TTC549 (cell line): ENCODE data around the gene NR1D2.

Experiments used
- FAIRE-seq: peaks from 2 replicates; lab custom pipeline; 2012; peaks lifted over from hg19 to GRCh38; lab: Jason Lieb, UNC

NR1D2 gene

DNA sequence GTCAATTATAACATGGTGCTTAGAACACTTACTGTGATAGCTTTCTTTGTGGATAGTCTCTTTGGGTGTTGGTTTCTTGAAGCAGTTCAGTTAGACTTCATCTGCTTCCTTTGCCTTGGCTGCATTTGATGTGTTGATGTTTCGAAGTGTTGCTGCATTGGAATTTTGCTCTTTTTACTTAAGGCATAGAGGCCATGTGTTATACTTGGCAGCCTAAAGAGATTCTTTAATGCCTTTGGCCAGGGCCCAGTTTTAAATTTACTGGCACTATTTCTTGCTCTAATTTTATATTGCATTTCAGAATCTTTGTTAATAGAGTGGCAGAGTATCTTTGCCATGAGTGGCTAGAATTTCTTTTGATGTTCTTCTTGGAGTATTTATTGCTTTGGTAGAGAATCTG is 21.2 kb downstream of the NR1D2 start:
- FAIRE-seq: no peak

- no peak for FAIRE-seq
These were observed 23.5 kb downstream of the NR1D2 start for GRCh38 chr3:23968463-23969184.

DNA sequence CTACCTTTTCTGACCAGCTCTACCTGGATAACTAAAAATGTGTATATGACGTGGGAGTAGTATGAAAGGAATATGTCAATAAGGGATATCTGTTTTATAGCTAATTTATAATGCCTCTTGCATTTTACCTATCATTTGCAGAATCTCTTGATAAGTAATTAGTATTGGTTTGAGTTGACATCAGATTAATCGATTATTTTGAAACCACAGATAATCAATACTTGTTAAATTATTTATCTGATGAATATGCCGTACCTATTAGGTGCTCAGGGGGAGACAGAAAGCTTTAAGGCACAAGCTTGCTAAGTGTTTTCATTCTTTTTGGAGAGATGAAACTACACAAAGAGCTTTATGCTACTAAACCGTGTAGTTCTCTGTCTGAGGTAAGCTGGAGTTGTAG is 24.3 kb downstream of the NR1D2 start:
- FAIRE-seq: no peak

- FAIRE-seq: no peak
These were observed 26.6 kb downstream of the NR1D2 start for GRCh38 chr3:23971684-23972083.

GRCh38 chr3:23976555-23976954 is 31.5 kb downstream of the NR1D2 start:
- no peak for FAIRE-seq

- no peak for FAIRE-seq
These were observed 34.5 kb downstream of the NR1D2 start for GRCh38 chr3:23979569-23979968.

DNA sequence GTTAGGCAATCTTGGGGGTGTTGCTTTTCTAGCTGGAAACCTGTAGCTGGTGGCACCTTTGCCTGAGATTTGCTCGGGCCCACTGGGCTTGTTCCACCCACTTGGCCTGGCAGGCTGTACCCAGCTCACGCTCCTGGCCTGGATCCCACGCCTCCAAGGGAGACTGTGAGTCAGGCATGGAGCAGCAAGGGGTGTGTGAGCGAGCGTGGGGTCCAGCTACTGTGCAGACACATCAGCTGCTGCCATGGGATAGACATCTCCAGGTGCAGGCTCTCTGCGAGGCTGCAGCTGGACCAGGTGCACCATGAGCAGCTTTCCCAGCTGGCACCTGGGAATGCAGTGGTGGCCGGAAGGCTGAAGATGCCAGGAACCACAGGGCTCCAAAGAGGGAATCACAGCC is 36.0 kb downstream of the NR1D2 start:
- no peak for FAIRE-seq

DNA sequence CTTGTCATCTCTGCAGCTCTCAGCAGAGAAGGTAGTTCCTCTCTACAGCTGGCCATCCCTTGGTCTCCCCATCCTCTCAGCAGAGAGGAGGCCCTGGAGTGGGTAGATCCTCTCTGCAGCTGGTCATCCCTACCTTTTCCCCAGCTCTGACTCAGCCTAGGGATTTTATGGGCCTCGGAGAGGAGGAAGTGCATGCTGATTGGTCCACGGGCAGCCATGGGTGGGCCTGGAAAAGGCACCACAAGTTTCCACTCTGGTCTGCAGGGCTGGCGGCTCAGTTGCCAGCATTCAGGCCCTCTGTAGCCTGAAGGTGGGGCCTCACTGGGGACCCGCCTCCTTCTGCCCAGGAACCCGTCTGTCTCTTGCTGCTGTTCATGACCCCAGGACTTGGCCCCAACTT is 36.9 kb downstream of the NR1D2 start:
- FAIRE-seq: no peak

DNA sequence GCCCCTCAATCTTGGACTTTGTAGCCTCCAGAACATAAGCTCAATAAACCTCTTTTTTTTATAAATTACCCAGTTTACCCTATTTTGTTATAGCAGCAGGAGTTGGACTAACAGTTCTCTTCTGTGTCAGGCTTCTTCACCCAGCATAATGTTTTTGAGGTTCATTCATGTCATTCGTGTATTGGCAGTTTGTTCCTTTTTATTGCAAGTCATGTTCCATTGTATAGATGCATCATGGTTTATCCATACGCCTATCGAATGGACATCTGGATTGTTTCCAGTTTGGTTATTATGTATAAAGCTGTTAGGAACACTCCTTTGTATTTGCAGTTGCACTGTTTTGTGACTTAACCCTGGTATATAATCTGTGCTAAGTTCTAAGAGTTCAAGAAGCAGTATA is 39.8 kb downstream of the NR1D2 start:
- FAIRE-seq: no peak

DNA sequence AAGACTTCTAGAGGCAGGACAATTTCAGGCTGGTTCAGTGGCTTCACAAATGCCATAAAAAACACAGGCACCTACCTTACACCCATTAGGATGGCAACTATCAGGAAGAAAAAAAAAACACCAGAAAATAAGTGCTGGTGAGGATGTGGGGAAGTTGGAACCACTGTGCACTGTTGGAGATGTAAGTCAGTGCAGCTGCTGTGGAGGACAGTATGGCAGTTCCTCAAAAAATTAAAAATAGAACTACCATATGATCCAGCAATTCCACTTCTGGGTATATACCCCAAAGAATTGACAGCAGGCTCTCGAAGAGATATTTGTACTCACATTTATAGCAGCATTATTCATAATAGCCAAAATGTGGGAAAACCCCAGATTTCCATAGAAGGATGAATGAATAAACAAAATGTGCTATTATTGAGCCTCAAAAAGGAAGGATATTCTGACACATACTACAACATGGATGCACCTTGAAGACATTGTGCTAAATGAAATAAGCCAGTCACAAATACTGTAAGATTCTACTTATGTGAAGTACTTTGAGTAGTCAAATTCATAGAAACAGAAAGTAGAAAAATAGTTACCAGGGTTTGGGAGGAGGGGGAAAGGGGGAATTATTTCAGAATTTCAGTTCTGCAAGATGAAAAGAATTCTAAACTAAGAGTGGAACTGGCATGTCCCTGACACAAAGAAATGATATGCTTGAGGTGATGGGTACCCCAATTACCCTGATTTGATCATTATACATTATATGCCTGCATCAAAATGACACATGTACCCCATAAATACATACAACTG is 40.9 kb downstream of the NR1D2 start:
- no peak for FAIRE-seq

GRCh38 chr3:23987356-23987755 is 42.3 kb downstream of the NR1D2 start:
- FAIRE-seq: no peak

- no peak for FAIRE-seq
These were observed 46.2 kb downstream of the NR1D2 start for GRCh38 chr3:23991306-23991682.

DNA sequence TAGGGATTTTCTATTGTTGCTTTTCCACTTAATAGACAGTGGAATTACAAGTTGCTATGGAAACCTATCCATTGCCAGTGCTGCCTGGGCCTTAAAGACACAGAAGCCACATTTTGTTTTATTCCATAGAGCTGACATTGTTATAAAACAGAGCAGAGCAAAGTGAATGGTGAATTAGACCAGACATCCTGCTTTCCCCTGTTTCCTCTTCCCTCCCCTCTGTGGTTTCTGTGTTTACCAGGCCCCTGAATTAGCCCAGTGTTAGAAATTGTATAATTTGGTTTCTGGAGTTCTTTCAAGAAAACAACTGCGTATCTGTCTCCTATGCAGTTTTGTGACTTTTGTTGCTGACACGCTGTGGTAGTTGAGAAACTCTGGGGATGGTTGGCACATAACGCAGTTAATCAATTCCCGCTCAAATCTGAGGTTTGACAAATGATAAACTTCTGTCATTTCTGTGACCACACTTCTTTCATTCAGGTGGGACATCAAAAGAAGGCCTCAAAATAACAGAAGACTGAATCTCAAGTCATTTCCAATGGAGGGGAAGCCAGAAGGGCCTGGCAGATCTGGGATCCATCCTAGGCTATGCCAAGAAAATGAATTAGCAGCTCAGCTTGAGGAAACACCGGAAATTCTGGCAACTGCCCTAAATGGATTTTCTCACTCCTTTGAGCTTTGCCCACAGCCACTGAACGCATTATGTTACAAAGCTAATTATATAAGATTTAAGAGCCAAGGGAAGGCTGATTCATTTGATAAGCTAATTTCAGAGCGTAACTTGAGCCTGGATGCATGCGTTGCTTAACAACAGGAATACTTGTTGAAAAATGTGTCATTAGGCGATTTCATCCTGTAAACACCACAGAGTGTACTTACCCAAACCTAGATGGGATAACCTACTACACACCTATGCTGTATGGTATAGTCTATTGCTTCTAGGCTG is 46.9 kb downstream of the NR1D2 start:
- no peak for FAIRE-seq

DNA sequence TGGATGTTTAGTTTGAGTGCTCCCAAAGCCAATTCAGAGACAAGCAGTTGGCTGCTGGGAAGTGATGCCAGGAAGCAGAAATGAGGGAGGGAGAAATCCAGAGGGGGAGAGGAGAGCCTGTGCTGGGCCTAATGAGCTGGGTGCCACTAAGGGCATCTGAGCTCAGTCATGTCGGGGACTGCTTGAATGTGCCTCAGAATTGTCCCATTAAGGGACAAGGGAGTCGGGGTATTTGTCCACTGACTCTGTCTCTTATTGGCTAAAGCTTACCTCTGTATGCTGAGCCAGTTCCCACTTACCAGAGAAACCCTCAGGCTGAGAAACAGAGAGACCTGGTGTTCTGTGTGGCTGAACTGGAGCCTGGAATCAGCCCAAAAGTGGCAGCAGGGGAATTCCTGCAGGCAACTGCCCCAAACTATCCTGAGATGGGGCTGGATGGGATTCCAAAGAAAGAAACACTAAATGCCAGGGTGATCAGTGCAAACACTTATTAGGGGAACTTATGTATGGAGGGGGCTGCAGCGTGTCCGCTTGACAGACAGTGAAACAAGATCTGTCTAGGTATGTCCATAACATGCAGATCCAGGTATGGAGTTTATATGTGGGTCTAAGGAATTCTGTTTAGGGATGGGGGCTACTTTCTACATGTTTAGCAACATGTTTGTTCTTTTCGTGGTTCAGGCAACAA is 48.6 kb downstream of the NR1D2 start:
- FAIRE-seq: no peak

DNA sequence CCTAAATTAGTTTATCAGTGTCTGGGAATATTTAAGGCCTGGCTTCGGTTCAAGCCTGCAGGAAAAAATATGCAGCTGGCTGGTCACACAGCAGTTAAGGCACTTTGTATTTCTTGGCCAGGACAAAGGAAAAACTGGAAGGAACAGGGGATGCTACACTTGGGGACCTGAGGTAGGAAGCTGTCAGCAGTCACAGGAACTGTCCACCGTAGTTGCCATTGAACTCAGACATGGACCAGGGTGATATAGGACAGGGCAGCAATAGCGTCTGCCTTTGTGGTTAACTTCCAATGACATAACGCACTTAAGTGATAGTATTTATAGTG is 49.1 kb downstream of the NR1D2 start:
- FAIRE-seq: no peak

DNA sequence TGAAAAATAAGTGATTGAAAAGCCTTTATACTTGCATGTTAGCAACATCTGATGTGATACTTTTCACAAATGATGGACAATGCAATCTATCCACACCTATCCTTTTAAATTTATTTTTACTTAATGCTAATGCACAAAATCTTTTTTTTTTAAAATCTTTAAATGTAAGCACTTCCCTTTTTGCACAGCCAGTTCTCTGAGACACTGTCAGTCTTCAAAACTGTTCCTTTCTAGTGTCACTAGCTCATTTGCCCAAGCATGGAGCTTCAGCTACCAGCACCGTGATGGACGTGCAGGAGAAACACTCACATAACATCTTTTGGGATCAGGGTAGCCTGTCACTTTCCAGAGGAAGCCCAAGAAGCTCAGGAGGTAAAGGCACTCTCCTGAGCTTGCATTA is 50.1 kb downstream of the NR1D2 start:
- no peak for FAIRE-seq

- FAIRE-seq: no peak
These were observed 51.0 kb downstream of the NR1D2 start for GRCh38 chr3:23996095-23996524.

DNA sequence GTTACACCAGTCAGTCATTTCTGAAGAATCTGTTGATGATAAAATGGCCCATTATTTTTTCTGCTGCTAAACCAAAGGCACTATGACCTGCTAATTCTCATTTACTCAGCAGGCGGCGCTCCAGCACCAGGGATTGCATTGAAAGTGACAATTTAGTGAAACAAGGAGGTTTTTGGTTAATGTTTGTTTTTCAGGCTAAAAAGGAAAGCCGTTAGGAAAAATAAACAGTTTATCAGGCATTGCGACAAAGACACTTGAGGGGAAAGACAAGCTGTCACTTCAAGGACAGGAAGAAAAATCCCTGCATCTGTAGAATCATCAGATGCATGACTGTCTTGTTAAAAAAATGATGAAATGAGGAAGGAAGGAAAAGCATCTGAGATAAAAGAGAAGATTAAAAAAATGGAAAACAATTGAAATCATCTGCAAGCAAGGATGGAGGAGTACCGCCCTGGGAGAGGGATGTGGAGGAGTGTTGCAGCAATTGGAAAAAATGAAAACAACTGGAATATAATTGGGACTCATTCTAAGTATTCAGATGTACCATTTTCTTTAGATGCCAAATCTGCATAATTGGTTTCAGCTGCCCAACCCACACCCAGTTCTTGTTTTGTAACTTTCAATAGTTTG is 54.0 kb downstream of the NR1D2 start:
- no peak for FAIRE-seq

GRCh38 chr3:24002129-24002528 is 57.0 kb downstream of the NR1D2 start:
- no peak for FAIRE-seq

DNA sequence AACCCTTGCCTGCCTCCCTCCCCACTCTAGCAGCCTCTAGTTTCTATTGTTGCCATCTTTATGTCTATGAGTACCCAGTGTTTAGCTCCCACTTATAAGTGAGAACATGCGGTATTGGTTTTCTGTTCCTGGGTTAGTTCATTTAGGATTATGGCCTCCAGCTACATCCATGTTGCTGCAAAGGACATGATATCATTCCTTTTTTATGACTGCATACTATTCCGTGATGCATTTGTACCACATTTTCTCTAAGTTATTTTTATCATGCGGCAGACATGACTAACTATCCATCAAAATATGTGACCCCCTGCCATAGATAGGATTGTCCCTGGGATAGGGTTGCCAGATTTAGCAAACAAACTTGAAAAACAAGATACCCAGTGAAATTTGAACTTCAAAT is 58.4 kb downstream of the NR1D2 start:
- no peak for FAIRE-seq

- no peak for FAIRE-seq
These were observed 59.3 kb downstream of the NR1D2 start for GRCh38 chr3:24004171-24004938.
